GM19238 (cell line): ENCODE data around the gene SAMHD1.
"Not testable (repeated sequence)": the region's sequence is repeated elsewhere in the genome, so short reads cannot be mapped to it uniquely, and the experiment has no call there.

Source experiments
- DNase-seq: peaks from one replicate; pipeline ENCODE4 v3.0.0; 2011; ENCODE audit warnings: low spot score; ENCODE audit not compliant: insufficient read length

Gene SAMHD1

GRCh38 chr20:36854348-36855240 is 96.9 kb downstream of the SAMHD1 start:
- no peak for DNase-seq

- no peak for DNase-seq
These were observed 99.3 kb downstream of the SAMHD1 start for GRCh38 chr20:36852187-36852586.

GRCh38 chr20:36851490-36851889 is 100.0 kb downstream of the SAMHD1 start:
- no peak for DNase-seq

DNA sequence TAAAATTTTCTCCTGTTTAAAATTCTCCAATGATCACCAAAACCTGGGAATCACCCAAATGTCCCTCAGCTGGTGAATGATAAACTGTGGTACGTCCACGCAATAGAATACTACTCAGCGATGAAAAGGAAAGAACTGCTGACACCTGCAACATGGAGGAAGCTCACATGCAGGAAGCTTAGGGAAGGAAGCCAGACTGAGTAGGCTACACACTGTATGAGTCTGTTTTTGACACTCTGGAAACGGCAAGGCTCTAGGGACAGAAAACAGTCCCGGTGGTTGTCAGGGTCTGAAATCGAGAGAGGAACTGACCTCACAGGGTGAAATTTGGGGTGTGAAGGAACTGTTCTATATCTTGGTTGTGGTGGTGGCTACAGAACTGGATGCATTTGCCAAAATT is 100.7 kb downstream of the SAMHD1 start:
- no peak for DNase-seq

GRCh38 chr20:36849333-36850065 is 102.0 kb downstream of the SAMHD1 start:
- DNase-seq, result no peak

GRCh38 chr20:36848677-36849076 is 102.8 kb downstream of the SAMHD1 start:
- no peak for DNase-seq

DNA sequence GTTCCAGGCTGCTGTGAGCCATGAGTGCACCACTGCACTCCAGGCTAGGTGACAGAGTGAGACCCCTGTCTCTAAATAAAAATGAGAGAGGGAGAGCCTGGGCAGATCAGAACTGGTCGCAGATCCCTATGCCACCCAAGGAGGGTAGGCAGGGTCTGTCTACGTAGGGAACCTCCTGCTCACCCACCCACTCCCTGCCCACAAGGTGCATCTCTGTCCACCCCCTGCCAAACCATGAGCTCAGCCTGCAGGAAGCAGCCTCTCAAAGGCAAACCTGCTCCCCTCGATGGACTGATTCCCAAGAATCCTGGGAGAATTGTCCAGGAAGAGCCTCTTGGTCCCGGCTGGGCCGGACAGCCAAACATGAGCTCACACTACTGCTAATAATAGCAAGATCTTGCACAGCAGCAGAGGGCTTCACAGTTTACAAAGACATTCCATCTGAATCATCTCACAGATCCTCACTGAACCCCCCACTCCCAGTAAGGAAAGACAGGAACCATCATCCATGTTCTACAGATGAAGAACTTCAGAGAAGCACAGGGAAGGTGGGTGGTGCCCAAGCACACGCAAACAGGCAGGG is 103.3 kb downstream of the SAMHD1 start:
- no peak for DNase-seq

DNA sequence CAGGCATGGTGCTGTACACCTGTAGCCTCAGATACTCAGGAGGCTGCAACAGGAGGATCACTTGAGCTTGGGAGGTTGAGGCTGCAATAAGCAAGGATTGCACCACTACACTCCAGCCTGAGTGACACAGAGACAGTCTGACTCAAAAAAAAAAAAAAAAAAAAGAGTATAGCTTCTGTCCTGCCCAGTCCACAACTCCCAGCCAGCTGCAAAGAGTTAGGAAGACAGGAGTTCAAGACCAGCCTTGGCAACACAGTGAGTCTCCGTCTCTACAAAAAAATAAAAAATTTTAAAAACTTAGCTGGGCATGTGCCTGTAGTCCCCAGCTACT is 103.8 kb downstream of the SAMHD1 start:
- DNase-seq, result no peak

GRCh38 chr20:36847009-36847709 is 104.3 kb downstream of the SAMHD1 start:
- no peak for DNase-seq

DNA sequence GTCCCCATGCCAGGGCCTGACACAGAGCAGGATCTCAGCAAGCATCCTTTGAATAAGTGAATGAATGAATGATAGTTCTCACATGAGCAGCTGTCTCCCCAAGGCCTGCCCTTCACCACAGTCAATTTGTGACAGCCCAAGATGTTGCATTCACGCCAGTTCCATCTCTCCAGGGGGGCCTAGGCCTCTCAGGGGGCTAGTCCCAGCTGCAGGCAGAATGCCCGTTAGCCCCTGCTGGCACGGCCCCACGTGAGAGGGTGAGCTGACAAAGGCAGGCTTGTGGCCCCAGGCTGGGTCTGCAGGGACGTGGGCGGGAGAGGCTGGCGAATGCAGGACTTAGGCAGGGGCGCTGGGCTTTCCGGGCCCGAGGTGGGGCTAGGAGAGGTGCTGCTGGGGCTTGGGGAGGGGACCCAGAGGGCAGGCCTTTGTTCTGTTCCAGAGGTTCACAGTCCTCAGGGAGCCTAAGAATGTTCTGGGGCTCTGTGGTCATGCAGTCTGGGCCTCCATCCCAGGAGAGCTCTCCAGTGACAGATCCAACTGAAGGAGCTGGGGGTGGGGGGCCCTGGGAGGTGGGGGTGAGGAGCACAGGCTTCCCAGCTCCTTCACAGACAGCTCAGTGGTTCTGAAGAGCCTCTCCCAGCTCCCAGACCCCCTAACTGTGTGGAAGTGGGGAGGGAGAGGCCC is 106.1 kb downstream of the SAMHD1 start:
- DNase-seq, result no peak

GRCh38 chr20:36841030-36841429 is 110.5 kb downstream of the SAMHD1 start:
- not testable (repeated sequence) for DNase-seq
